ENCODE data around the gene ASPM.

DNA sequence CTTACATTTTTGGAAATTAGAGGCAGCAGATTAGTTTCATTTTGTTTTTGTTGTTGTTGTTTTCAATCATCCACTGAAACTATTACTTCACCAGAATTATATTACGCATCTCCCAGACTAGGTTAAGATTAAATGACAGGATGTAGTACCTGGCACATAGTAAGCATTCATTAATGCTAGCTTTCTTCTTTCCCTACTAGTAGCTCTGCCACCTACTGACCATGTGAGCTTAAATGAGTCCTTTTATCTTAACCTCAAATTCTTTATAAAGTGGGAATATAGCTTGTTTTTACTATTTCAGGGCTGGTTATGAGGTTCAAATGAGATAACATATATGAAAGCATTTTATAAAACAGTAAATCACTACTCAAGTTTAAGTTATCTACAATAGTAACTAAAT is 10.2 kb upstream of the ASPM start:
- no peak for TF ChIP-seq EZH2 (optimal IDR thresholded peaks at IDR 0.05; ENCODE audit: low read depth, low read length)
- TF ChIP-seq, protein P1, sequence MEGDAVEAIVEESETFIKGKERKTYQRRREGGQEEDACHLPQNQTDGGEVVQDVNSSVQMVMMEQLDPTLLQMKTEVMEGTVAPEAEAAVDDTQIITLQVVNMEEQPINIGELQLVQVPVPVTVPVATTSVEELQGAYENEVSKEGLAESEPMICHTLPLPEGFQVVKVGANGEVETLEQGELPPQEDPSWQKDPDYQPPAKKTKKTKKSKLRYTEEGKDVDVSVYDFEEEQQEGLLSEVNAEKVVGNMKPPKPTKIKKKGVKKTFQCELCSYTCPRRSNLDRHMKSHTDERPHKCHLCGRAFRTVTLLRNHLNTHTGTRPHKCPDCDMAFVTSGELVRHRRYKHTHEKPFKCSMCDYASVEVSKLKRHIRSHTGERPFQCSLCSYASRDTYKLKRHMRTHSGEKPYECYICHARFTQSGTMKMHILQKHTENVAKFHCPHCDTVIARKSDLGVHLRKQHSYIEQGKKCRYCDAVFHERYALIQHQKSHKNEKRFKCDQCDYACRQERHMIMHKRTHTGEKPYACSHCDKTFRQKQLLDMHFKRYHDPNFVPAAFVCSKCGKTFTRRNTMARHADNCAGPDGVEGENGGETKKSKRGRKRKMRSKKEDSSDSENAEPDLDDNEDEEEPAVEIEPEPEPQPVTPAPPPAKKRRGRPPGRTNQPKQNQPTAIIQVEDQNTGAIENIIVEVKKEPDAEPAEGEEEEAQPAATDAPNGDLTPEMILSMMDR (IDR thresholded peaks at IDR 0.05; ENCODE audit: low read length) = 0 out of 2 replicates have a peak, but pooled peaks have one; percentile 8
- TF ChIP-seq EZH2phosphoT487 (IDR thresholded peaks at IDR 0.05; ENCODE audit: low read length) = no peak
